ENCODE measurements around the gene ANGPTL2. TPM values are rescaled to one million over a fixed set of nuclear protein-coding genes. Genes with fewer than 3 reads are reported as not detected.

Gene ANGPTL2
- total RNA-seq, 1 donor from 2014 or later, result 4.9 TPM

DNA sequence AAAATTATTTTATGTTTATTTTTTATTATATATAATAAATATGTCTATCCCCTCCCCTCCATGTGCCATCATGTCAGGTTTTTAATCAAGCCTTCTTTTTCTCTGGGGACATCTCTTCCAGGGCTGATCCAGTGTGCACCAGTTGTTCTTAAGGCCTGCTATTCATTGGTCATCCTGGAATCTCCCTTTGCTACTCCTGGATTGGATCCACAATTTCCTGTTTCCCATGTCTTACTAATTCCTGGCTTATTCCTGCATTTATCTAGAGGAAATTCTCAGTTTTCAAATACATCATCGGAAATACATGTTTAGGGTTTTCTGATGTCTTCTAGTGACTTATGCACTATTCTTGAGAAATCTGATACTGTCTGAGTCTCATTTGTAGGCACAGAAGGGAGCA lies 56.8 kb downstream of the ANGPTL2 start:
- H3K27me3 ChIP-seq (ENCODE audit: control insufficient read depth, insufficient read depth, low read length), result no peaks in the 10 kb centered on the region
- H3K4me3 ChIP-seq (ENCODE audit: low read depth, low read length), result no peak overlapping the region
- DNase-seq (ENCODE audit: low read depth), result no peak
- H3K36me3 ChIP-seq (ENCODE audit: control insufficient read depth, insufficient read depth, low read length), result no peaks in the 10 kb centered on the region
- TF ChIP-seq, protein P1, sequence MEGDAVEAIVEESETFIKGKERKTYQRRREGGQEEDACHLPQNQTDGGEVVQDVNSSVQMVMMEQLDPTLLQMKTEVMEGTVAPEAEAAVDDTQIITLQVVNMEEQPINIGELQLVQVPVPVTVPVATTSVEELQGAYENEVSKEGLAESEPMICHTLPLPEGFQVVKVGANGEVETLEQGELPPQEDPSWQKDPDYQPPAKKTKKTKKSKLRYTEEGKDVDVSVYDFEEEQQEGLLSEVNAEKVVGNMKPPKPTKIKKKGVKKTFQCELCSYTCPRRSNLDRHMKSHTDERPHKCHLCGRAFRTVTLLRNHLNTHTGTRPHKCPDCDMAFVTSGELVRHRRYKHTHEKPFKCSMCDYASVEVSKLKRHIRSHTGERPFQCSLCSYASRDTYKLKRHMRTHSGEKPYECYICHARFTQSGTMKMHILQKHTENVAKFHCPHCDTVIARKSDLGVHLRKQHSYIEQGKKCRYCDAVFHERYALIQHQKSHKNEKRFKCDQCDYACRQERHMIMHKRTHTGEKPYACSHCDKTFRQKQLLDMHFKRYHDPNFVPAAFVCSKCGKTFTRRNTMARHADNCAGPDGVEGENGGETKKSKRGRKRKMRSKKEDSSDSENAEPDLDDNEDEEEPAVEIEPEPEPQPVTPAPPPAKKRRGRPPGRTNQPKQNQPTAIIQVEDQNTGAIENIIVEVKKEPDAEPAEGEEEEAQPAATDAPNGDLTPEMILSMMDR (IDR thresholded peaks at IDR 0.05; ENCODE audit: insufficient read depth, low read length, poor library complexity, severe bottlenecking), result no peak

DNA sequence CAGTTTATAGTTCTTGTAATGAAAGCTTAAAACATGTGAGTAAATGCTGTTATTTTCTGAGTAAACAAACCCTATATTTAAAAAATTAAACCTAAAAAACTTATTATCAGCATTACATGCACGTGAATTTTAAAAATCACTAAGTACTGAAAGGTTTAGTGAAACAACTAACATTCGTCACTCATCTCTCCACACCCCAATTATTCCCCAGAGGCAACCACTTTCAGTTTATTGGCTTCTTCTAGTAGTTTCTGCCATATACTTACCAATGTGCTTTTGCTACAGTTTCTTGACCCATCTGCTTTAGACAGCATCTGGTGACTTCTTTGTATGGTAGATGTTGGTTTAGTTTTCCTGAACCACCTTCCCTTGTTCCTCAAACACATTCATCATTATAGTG lies 58.1 kb downstream of the ANGPTL2 start:
- Histone ChIP-seq H3K27me3 (ENCODE audit: control insufficient read depth, insufficient read depth, low read length) (no peaks in the 10 kb centered on the region), H3K36me3 (ENCODE audit: control insufficient read depth, insufficient read depth, low read length) (no peaks in the 10 kb centered on the region)
- TF ChIP-seq, protein P1 (IDR thresholded peaks at IDR 0.05; ENCODE audit: insufficient read depth, low read length, poor library complexity, severe bottlenecking), result no peak

DNA sequence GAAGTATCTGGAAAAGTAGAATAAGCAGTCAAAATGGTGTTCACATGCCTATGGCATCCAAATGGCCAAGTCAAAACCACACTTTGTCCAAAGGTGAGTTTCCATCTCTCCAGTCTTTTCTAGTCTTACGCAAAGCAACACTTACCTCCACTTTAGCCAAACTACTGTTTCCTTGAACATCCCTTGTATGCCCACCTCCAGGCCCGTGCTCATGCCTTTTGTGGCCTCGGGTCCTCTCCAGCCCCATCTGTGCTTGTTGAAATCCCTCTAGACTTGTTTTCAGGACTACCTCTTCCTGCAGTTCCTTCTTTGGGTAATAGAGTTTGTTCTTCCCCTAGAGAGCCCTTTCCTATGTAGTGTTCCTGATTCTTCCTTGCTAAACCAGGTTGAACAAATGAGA lies 61.0 kb downstream of the ANGPTL2 start:
- TF ChIP-seq, protein P1 (IDR thresholded peaks at IDR 0.05; ENCODE audit: insufficient read depth, low read length, poor library complexity, severe bottlenecking), result no peak
- Histone ChIP-seq H3K36me3 (ENCODE audit: control insufficient read depth, insufficient read depth, low read length) (no peaks in the 10 kb centered on the region), H3K4me3 (ENCODE audit: low read depth, low read length) (no peak overlapping the region), H3K27me3 (ENCODE audit: control insufficient read depth, insufficient read depth, low read length) (no peaks in the 10 kb centered on the region)
- no peak for DNase-seq (ENCODE audit: low read depth)

More for the DNA sequence above, 58.1 kb downstream of the ANGPTL2 start:
- DNase-seq (ENCODE audit: low read depth), result no peak
- H3K4me3 ChIP-seq (ENCODE audit: low read depth, low read length), result no peak overlapping the region

DNA sequence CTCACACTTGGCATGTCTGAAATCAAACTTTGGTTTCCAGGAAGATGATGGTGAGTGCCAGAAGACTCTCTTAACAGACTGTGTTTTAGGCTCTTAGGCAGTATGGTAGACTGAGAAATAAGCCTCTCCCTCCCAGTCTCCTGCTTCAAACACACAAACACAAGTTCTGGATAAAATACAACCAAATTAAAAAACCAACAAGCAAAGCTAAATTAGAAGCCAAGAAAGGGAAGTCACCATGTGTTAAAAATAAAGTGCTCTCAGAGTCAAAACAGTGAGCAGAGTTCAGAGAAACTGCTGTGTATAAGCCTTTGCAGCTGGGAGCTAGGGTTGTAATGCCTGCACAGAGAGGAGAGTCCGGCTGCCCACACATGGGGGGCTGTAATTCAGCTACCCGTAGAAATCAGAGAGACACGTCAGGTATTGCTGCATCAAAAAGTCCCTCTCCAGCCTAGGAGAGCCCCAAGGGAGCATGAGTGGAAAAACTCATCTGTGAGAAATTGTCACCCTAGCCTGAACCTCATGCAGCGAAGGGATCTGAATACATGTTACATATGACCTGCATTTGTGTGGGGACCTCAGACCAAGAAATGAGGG lies 62.6 kb downstream of the ANGPTL2 start:
- TF ChIP-seq, protein P1 (IDR thresholded peaks at IDR 0.05; ENCODE audit: insufficient read depth, low read length, poor library complexity, severe bottlenecking), result no peak
- Histone ChIP-seq H3K36me3 (ENCODE audit: control insufficient read depth, insufficient read depth, low read length) (no peaks in the 10 kb centered on the region), H3K4me3 (ENCODE audit: low read depth, low read length) (no peak overlapping the region), H3K27me3 (ENCODE audit: control insufficient read depth, insufficient read depth, low read length) (no peaks in the 10 kb centered on the region)
- DNase-seq (ENCODE audit: low read depth), result no peak

DNA sequence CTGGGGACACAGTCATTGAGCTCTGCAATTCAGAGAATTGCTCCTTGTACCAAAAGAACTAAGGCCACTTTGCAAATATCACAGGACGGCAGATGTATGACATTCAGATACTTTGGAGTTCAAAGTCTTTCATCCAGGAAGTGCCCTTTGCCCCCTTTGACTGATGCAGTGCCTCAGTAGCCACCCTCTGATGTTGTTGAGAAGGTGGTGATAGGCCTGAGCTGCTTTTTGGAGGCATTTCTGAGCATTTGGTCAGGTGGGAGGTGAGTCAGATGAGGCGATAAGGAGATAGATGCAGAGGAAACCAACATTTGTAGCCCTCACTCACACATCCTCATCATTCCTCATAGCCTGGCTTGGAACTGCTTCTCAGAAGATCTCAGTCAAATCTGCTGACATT lies 63.4 kb downstream of the ANGPTL2 start:
- no peaks in the 10 kb centered on the region for H3K36me3 ChIP-seq (ENCODE audit: control insufficient read depth, insufficient read depth, low read length)
- TF ChIP-seq, protein P1 (IDR thresholded peaks at IDR 0.05; ENCODE audit: insufficient read depth, low read length, poor library complexity, severe bottlenecking), result no peak
- no peak for DNase-seq (ENCODE audit: low read depth)
- no peaks in the 10 kb centered on the region for H3K27me3 ChIP-seq (ENCODE audit: control insufficient read depth, insufficient read depth, low read length)
- H3K4me3 ChIP-seq (ENCODE audit: low read depth, low read length), result no peak overlapping the region

DNA sequence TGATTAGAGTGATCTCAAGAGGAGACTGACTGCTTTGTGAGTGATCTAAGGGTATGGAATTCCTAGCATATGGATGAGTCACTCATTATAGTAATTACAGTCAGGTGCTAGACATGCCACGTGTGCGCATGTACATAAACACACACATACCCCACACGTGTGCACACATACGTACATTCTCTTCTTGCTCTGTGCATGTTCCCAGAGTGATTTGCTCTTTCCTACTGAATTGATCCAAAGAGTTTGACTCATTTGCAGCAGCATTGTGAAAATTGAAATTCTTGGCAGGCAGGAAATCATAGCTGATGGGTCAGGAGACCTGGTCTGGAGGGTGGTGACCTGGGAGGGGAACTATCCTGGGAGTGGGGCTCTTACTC lies 63.8 kb downstream of the ANGPTL2 start:
- TF ChIP-seq, protein P1 (IDR thresholded peaks at IDR 0.05; ENCODE audit: insufficient read depth, low read length, poor library complexity, severe bottlenecking), result no peak
- Histone ChIP-seq H3K4me3 (ENCODE audit: low read depth, low read length) (no peak overlapping the region), H3K36me3 (ENCODE audit: control insufficient read depth, insufficient read depth, low read length) (no peaks in the 10 kb centered on the region), H3K27me3 (ENCODE audit: control insufficient read depth, insufficient read depth, low read length) (no peaks in the 10 kb centered on the region)
- DNase-seq (ENCODE audit: low read depth), result no peak
